Activated CD8-positive, alpha-beta T cell treated with anti-CD3 and anti-CD28 coated beads for 36 hours (primary cell): ENCODE results near the gene HCRTR1. TPM values are rescaled to one million over a fixed set of nuclear protein-coding genes. Genes with fewer than 3 reads are reported as not detected.

Experiments used
- ATAC-seq: fragments of 200-7000 bp; cut with Tn5 transposase; one replicate; pipeline ENCODE4 v1.10.0; 2021; ENCODE audit warnings: mild to moderate bottlenecking, moderate library complexity
- CTCF ChIA-PET: fragments of 350-600 bp; sonication (Branson Sonifier 250); formaldehyde crosslinking; loops from one replicate; lab custom pipeline; 2021; ENCODE audit warnings: antibody characterized with exemption; lab: Charles Lee
- POLR2A ChIA-PET: fragments of 350-600 bp; sonication (Branson Sonifier 250); formaldehyde crosslinking; loops from one replicate; lab custom pipeline; 2021; ENCODE audit warnings: antibody characterized with exemption; lab: Charles Lee
- DNase-seq: peaks from one replicate; pipeline ENCODE4 v3.0.0-alpha.2; 2020
- H3K27ac Mint-ChIP-seq: one replicate; pipeline ENCODE4 v1.8.0; 2021; ENCODE audit warnings: mild to moderate bottlenecking, mixed read lengths
- H3K27me3 Mint-ChIP-seq: one replicate; pipeline ENCODE4 v1.8.0; 2021; ENCODE audit warnings: mixed read lengths
- H3K36me3 Mint-ChIP-seq: one replicate; pipeline ENCODE4 v1.8.0; 2021; ENCODE audit warnings: low read depth, mixed read lengths
- H3K4me1 Mint-ChIP-seq: one replicate; pipeline ENCODE4 v1.8.0; 2021; ENCODE audit warnings: low read depth, mixed read lengths
- H3K4me3 Mint-ChIP-seq: one replicate; pipeline ENCODE4 v1.8.0; 2021; ENCODE audit warnings: mild to moderate bottlenecking, moderate library complexity, mixed read lengths
- H3K9me3 Mint-ChIP-seq: one replicate; pipeline ENCODE4 v1.8.0; 2021; ENCODE audit warnings: mixed read lengths
- CTCF ChIP-seq: fragments of 200-600 bp; IDR thresholded peaks from one replicate; pipeline ENCODE4 v1.8.0; 2022; ENCODE audit warnings: antibody characterized with exemption, mild to moderate bottlenecking
- intact Hi-C: fragments of 100-400 bp; cut with micrococcal nuclease; formaldehyde crosslinking; loops from one replicate; pipeline ENCODE4 v1.10.0; 2022
- total RNA-seq, 2 experiments: library from RNA; stranded (reverse); gene quantifications; one replicate each; pipeline ENCODE4 v1.2.3, GENCODE V29; 2021

HCRTR1 gene
- total RNA-seq, 2 experiments from 2014 or later, result not detected

GRCh38 chr1:31580891-31581603 lies 36.4 kb upstream of the HCRTR1 start:
- no peaks in the 10 kb centered on the region for H3K36me3 Mint-ChIP-seq
- H3K9me3 Mint-ChIP-seq, result no peaks in the 10 kb centered on the region
- no peak for DNase-seq
- intact Hi-C loops, result no loop called here
- POLR2A ChIA-PET, result no interaction called here
- CTCF ChIA-PET, result interaction anchor here (1.3 kb wide), 1 partner anchor 32 kb away, joined by 6 read pairs; no protein-coding TSS in a partner anchor
- no peak overlapping the region for H3K27ac Mint-ChIP-seq
- peaks cover 5% of the 10 kb centered on the region for H3K27me3 Mint-ChIP-seq
- H3K4me1 Mint-ChIP-seq, result no peaks in the 10 kb centered on the region
- no peak overlapping the region for H3K4me3 Mint-ChIP-seq
- no peak for ATAC-seq
- TF ChIP-seq CTCF, result no peak

- intact Hi-C loops, result no loop called here
- no peak for TF ChIP-seq CTCF
- Mint-ChIP-seq H3K27ac (no peak overlapping the region), H3K9me3 (no peaks in the 10 kb centered on the region), H3K27me3 (peaks cover 2% of the 10 kb centered on the region), H3K4me1 (no peaks in the 10 kb centered on the region), H3K36me3 (no peaks in the 10 kb centered on the region), H3K4me3 (no peak overlapping the region)
- DNase-seq (no peak), ATAC-seq (no peak)
- ChIA-PET CTCF (no interaction called here), POLR2A (interaction anchor here (0.7 kb wide), 1 partner anchor 53 kb away, joined by 3 read pairs; no protein-coding TSS in a partner anchor)
Measured at GRCh38 chr1:31581821-31582810, 35.4 kb upstream of the HCRTR1 start.

- Mint-ChIP-seq H3K27ac (no peak overlapping the region), H3K27me3 (peaks cover 5% of the 10 kb centered on the region), H3K4me3 (no peak overlapping the region), H3K36me3 (no peaks in the 10 kb centered on the region), H3K9me3 (no peaks in the 10 kb centered on the region), H3K4me1 (no peaks in the 10 kb centered on the region)
- no peak for TF ChIP-seq CTCF
- DNase-seq, result no peak
- no peak for ATAC-seq
- intact Hi-C loops, result no loop called here
- ChIA-PET CTCF (no interaction called here), POLR2A (no interaction called here)
Measured at GRCh38 chr1:31583082-31583994, 34.2 kb upstream of the HCRTR1 start.

- no peak for DNase-seq
- intact Hi-C loops, result no loop called here
- no peak for TF ChIP-seq CTCF
- H3K27ac Mint-ChIP-seq, result no peak overlapping the region
- no peak for ATAC-seq
- peaks cover 7% of the 10 kb centered on the region for H3K27me3 Mint-ChIP-seq
- H3K9me3 Mint-ChIP-seq, result no peaks in the 10 kb centered on the region
- ChIA-PET POLR2A (no interaction called here), CTCF (no interaction called here)
- H3K4me3 Mint-ChIP-seq, result no peak overlapping the region
- H3K36me3 Mint-ChIP-seq, result no peaks in the 10 kb centered on the region
- H3K4me1 Mint-ChIP-seq, result no peaks in the 10 kb centered on the region
Measured at GRCh38 chr1:31583995-31584868, 33.3 kb upstream of the HCRTR1 start.
